CD4-positive, alpha-beta T cell treated with Interferon gamma for 1 hour (primary cell): ENCODE data around the gene NWD2.
"Not testable (repeated sequence)": the region's sequence is repeated elsewhere in the genome, so short reads cannot be mapped to it uniquely, and the experiment has no call there.

Experiments
- DNase-seq: peaks from one replicate; pipeline ENCODE4 v3.0.0-alpha.2; 2020

NWD2 gene

GRCh38 chr4:37400241-37400881, 155.8 kb downstream of the NWD2 start:
- no peak for DNase-seq

DNA sequence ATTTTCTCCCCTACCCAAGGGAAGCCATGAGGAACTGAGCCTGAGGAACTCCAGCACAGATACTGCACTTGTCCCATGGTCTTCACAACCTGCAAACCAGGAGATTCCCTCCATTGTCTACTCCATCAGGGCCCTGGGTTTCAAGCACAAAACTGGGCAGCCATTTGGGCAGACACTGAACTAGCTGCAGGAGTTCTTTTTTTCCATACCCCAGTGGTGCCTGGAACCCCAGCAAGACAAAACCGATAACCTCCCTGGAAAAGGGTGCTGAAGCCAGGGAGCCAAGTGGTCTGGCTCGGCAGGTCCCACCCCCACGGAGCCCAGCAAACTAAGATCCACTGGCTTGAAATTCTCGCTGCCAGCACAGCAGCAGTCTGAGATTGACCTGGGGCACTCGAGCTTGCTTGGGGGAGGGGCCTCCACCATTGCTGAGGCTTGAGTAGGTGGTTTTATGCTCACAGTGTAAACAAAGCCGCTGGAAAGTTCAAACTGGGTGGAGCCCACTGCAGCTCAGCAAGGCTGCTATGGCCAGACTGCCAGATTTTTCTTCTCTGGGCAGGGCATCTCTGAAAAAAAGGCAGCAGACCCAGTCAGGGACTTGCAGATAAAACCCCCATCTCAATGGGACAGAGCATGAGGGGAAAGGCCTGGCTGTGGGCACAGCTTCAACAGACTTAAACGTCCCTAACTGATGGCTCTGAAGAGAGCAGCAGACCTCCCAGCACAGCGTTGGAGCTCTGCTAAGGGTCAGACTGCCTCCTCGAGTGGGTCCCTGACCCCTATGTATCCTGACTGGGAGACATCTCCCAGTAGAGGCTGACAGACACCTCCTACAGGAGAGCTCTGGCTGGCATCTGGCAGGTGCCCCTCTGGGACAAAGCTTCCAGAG, 163.6 kb downstream of the NWD2 start:
- DNase-seq, result not testable (repeated sequence)

DNA sequence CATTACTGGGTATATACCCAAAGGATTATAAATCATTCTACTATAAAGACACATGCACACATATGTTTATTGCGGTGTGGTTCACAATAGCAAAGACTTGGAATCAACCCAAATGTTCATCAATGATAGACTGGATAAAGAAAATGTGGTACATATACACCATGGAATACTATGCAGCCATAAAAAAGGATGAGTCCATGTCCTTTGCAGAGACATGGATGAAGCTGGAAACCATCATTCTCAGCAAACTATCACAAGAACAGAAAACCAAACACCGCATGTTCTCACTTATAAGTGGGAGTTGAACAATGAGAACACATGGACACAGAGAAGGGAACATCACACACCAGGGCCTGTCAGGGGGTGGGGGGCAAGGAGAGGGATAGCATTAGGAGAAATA, 169.1 kb downstream of the NWD2 start:
- DNase-seq, result not testable (repeated sequence)

DNA sequence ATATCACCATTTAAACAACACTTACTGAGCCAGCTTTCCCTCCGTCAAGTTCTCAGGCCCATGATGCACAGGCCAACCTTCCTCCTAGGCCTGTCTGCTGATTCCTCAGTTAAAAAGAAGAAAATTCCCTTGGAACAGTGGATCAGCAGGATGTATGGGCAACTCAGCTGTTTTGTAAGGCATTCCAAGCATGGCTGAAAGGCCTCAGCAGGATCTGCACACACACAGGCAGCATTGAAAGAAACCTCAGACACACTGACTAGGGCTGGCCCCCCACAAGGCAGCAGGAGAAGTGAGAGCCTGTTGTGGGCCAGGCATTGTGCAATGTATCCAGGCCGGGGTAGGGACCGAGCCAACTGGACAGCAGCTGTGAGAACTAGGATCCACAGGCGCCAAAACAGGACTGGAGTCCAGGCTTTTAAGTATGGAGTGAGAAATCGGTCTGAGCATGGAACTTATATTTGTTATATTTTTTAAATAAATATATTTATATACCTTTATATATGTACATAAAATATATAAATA, 171.4 kb downstream of the NWD2 start:
- DNase-seq, result no peak

- no peak for DNase-seq
These were observed 177.1 kb downstream of the NWD2 start for GRCh38 chr4:37421614-37422013.

GRCh38 chr4:37422102-37422501, 177.6 kb downstream of the NWD2 start:
- no peak for DNase-seq

- DNase-seq, result no peak
These were observed 178.1 kb downstream of the NWD2 start for GRCh38 chr4:37422638-37423037.

GRCh38 chr4:37423310-37423709, 178.8 kb downstream of the NWD2 start:
- DNase-seq, result no peak

- no peak for DNase-seq
These were observed 180.2 kb downstream of the NWD2 start for GRCh38 chr4:37424753-37425152.

DNA sequence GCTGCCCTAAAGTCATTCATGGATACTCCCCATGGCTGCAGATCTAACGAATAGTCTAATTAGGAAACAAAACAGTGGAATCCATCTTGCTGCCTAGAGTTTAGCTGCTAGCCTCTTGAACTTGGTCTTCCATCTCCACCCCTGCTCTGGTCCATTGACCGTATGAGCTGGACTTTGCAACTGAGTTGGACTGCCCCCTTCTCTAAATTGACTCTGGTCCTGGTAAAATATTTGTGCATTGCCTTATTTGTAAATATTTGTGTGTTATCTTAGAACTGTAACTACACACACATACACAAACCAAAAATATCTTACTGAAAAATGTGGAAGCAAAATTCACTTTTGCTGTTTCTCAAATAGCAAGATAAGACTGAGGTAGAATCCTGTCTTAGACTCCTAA, 181.3 kb downstream of the NWD2 start:
- DNase-seq, result no peak

- no peak for DNase-seq
These were observed 182.7 kb downstream of the NWD2 start for GRCh38 chr4:37427193-37427592.

- no peak for DNase-seq
These were observed 185.4 kb downstream of the NWD2 start for GRCh38 chr4:37429906-37430305.

DNA sequence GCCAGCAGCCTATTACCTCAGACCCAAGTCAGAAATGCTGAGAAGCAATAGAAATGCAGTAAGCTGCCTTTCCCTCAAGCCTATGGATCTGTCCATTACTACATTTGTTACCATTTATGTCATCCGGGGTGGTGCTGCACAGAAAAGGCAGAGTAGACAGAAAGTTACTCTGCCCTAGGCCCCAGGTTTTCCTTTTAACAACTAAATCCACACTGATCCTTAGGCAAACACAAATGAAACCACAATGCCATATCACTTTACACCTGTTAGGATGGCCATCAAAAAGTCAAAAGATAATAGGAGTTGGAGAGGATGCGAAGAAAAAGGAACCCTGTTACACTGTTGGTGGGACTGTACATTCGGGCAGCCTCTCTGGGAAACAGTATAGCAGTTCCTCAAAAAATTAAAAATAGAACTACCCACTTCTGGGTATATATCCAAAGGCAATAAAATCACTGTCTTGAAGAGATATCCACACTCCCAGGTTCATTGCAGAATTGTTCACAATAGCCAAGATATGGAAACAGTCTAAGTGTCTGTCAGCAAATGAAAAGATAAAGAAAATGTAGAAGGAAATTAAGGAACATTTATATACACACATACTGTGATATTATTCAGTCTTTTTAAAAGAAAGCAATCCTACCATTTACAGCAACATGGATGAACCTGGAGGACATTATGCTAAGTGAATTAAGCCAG, 186.3 kb downstream of the NWD2 start:
- DNase-seq, result no peak

DNA sequence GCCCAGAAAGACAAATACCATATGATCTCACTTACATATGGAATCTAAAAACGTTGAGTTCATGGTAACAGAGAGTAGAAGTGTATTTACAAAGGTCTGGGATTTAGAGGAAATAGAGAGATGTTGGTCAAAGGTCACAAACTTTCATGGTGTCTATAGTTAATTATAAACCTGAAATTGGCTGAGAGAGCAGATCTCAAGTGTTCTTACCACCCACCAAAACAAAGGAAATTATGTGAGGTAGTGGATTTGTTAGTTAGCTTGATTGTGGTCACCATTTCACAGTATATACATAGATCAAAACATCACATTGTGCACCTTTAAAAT, 186.8 kb downstream of the NWD2 start:
- no peak for DNase-seq

DNA sequence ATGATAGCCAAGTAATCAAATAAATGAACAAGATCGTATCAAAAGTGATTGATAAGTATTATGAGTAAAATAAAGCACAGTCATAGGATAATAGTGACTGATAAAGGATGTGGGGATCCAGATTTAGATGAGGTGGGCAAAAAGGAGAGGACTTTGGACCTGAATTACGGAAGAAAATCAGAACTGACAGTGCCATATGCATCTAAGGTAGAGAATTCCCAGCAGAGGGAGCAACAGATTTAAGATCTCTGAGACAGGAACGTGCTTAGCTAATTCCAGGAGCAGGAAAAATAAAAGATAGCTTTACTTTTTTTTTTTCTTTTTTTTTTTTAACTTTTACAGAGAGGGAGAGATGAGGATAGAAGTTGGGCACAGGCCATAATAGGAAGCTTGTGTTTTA, 189.9 kb downstream of the NWD2 start:
- DNase-seq, result no peak

- no peak for DNase-seq
These were observed 192.0 kb downstream of the NWD2 start for GRCh38 chr4:37436546-37436945.

DNA sequence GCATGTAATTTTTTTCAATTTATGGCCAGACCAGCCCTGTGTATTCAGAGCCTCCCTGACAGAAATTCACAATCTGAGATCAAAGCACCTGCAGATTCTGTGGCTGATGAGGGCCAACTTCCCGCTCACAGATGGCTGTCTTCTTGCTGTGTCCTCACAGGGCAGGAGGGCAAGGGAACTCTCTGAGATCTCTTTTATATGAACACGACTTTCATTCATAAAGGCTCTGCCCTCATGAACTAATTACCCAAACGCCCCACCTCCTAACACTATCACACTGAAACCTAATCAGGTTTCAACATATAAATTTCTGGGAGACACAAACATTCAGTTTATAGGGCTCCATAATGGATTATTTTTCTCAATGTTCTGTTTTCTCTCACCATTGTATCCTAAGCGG, 192.6 kb downstream of the NWD2 start:
- no peak for DNase-seq

- DNase-seq, result no peak
These were observed 194.2 kb downstream of the NWD2 start for GRCh38 chr4:37438564-37439279.

DNA sequence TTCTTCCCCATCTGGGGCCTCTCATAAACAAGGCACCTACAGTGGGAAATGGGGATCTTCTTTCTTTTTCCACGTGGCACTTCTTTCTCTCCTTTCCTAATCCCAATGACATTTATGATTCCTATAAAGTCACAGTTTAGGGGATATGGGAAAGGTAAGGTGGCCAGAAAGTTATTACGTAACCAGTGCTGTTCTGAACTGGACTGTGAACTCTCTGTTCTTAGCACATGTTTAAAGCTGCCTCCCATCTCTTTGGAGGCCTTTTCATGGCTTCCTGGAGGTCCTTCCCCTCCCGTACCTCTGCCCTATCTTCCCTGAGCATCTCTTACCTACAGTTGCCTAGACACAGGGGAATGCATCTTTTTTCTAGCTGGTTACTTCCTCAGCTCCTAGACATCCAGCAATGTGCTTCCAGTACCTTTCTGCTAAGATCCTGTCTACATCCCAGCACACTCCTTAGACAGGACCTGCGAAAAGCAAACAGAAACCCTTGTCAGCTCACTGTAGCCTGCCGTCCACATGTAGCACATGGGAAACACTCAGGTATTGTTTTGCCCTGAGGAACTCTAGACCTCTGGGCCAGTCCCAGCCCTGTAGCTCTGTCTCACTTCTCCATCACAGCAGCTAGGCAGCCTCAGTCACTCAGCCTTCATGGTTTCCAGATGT, 195.4 kb downstream of the NWD2 start:
- DNase-seq, result no peak

DNA sequence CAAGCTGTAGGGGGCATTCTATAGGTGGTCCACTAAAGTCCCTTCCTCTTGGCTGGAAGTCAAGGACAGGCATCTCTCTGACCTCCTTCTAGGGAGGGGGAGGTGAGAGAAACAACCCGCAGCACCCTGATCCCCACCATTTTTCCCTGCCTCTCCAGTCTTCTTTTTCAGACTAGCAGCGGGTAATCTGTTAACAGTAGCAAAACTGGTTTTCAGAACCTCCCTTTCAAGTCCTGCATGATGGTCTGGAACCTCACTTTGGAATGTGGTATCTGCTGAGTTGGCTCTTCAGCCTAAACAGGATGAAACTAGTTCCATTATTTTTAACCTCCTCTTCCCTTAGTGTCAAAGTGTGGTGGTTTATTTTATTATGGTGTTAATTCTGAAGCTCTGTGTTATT, 196.0 kb downstream of the NWD2 start:
- no peak for DNase-seq

DNA sequence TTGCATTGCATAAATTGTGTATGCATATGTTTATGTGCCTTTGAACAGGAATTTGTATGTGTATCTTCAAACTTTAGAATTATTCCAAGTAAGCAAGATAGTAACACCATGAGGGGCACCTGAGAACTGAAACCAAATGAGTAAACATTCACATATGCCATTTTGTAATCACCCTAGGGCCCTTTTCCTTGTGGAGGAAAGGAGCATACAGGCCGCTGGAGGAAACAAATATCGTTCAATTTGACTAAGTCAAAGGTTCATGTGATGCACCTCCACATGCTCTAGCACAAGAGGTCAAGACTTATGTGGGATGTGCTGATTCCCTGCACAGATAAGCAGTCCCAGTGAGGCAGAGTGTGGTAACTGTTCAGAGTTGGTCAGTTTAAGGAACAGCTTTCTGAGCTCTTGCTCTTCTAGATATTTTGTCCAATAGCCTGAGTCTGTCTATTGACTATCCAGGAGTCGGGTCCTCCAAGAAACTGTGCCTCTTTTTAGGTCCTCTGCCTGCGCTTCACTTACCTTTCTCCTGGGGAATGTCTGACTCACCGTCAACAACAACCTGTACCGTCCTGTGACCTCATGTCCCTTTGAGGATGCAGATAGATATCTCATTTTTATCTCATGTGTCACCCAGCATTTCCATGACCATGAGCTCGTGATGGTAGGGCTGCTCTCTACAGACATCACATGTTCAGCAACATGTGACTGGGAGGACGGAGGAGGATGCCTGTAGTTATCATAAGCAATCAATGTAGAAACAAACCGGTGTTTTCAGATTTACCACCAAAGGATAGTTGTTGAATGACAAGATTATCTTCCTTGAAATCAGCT, 196.9 kb downstream of the NWD2 start:
- DNase-seq, result no peak

GRCh38 chr4:37442062-37442323, 197.4 kb downstream of the NWD2 start:
- no peak for DNase-seq
